KMS-11 (cell line): ENCODE results near the gene TAF4.

Source experiments
- H2AFZ ChIP-seq: fragments of 200-600 bp; sonication (generic); 2 replicates; pipeline ENCODE4 v1.6.1; 2016; ENCODE audit warnings: antibody characterized with exemption, mixed run types, low read depth
- H3K27ac ChIP-seq: fragments of 200-600 bp; sonication (generic); 2 replicates; pipeline ENCODE4 v1.6.1; 2016; ENCODE audit warnings: mild to moderate bottlenecking, mixed run types
- H3K27me3 ChIP-seq: fragments of 200-600 bp; sonication (generic); 2 replicates; pipeline ENCODE4 v1.6.1; 2017; ENCODE audit warnings: mild to moderate bottlenecking, low read depth, mixed run types, moderate library complexity; ENCODE audit not compliant: insufficient read depth
- H3K36me3 ChIP-seq: fragments of 200-600 bp; sonication (generic); 2 replicates; pipeline ENCODE4 v1.6.1; 2017; ENCODE audit warnings: mild to moderate bottlenecking, mixed run types; ENCODE audit not compliant: insufficient read depth
- H3K4me1 ChIP-seq: fragments of 200-600 bp; sonication (generic); 2 replicates; pipeline ENCODE4 v1.6.1; 2016; ENCODE audit warnings: mild to moderate bottlenecking, low read depth, mixed run types; ENCODE audit not compliant: poor library complexity, severe bottlenecking
- H3K4me2 ChIP-seq: fragments of 200-600 bp; sonication (generic); 2 replicates; pipeline ENCODE4 v1.7.0; 2016; ENCODE audit warnings: mild to moderate bottlenecking, mixed run types
- H3K4me3 ChIP-seq: fragments of 200-600 bp; sonication (generic); IDR thresholded peaks from 2 replicates; pipeline ENCODE4 v1.6.1; 2017; ENCODE audit warnings: low read depth, low read length, mixed read lengths; ENCODE audit not compliant: insufficient read depth
- H3K79me2 ChIP-seq: fragments of 200-600 bp; sonication (generic); 2 replicates; pipeline ENCODE4 v1.6.1; 2016; ENCODE audit warnings: low read depth, mixed run types; ENCODE audit not compliant: insufficient read depth
- H3K9ac ChIP-seq: fragments of 200-600 bp; sonication (generic); 2 replicates; pipeline ENCODE4 v1.6.1; 2016; ENCODE audit warnings: mild to moderate bottlenecking, mixed run types
- H4K20me1 ChIP-seq: fragments of 200-600 bp; sonication (generic); 2 replicates; pipeline ENCODE4 v1.6.1; 2016; ENCODE audit warnings: mild to moderate bottlenecking, mixed run types; ENCODE audit not compliant: insufficient read depth
- TF ChIP-seq, protein P1 (sequence below): fragments of 200-600 bp; sonication (generic); conservative IDR thresholded peaks from 2 replicates; pipeline ENCODE4 v1.6.1; 2017; ENCODE audit warnings: low read depth, mild to moderate bottlenecking, antibody characterized with exemption, low read length, moderate library complexity, mixed read lengths

TAF4 gene

DNA sequence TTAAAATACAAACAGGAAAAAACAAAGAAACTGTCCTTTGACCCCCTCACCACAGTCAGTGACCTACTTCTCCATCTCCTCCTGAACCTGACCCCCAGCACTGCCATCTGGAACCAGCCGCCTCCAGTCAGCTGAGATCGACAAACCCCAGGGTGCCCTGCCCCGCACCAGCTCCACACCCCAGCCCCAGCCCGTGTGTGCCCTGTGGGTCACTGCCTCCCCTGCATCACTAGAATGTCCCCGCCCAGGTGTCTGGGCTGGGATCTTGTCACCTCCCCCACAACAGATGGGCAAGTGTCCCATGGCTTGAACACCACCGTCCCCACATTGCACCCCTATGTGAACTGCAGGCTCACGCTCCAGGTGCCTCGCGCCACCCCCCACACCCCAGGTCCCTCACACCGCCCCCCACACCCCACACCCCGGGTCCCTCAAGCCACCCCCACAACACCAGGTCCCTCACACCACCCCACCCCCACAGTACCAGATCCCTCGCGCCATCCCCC lies 13.3 kb downstream of the TAF4 start:
- no peak overlapping the region for H3K4me2 ChIP-seq
- no peak overlapping the region for H3K9ac ChIP-seq
- H3K79me2 ChIP-seq: peaks cover 87% of the 10 kb centered on the region
- no peaks in the 10 kb centered on the region for H3K4me1 ChIP-seq
- H2AFZ ChIP-seq: no peak overlapping the region
- TF ChIP-seq, protein P1, sequence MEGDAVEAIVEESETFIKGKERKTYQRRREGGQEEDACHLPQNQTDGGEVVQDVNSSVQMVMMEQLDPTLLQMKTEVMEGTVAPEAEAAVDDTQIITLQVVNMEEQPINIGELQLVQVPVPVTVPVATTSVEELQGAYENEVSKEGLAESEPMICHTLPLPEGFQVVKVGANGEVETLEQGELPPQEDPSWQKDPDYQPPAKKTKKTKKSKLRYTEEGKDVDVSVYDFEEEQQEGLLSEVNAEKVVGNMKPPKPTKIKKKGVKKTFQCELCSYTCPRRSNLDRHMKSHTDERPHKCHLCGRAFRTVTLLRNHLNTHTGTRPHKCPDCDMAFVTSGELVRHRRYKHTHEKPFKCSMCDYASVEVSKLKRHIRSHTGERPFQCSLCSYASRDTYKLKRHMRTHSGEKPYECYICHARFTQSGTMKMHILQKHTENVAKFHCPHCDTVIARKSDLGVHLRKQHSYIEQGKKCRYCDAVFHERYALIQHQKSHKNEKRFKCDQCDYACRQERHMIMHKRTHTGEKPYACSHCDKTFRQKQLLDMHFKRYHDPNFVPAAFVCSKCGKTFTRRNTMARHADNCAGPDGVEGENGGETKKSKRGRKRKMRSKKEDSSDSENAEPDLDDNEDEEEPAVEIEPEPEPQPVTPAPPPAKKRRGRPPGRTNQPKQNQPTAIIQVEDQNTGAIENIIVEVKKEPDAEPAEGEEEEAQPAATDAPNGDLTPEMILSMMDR: no peak
- no peak overlapping the region for H3K4me3 ChIP-seq
- no peaks in the 10 kb centered on the region for H4K20me1 ChIP-seq
- H3K27me3 ChIP-seq: no peaks in the 10 kb centered on the region
- no peak overlapping the region for H3K27ac ChIP-seq
- H3K36me3 ChIP-seq: no peaks in the 10 kb centered on the region

DNA sequence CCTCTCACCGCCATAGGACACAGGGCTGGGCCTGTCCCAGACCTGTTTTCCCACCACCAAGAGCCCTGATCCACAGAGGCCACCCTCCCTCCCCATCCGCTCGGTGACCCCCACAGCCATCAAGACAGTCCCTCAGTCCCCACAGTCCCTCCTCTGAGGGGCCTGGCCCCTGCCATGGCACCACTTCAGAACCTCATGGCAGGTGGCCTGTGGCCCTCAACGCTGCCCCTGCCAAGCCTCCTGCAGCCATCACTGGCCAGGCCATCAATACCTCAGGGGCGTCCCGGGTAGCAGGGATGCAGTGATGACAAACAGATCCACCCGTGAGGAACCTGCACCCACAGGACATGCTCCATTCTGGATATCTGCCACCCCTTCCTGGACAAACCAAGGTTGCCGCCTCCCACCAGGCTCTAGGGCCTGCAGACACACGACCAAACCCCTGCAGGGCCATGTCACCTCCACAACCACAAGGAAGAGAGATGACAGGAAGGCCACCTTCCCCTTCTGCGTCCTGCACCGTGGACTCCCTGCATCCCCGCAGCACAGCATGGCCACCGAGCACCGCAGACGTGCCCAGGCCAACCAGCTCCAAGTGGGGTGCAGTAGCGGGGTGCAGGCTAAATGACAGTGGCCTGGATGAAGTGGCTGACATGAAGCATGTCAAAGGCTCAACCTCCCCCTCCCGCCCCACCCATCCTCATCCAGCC lies 14.0 kb downstream of the TAF4 start:
- Histone ChIP-seq H3K9ac (no peak overlapping the region), H3K4me1 (no peaks in the 10 kb centered on the region), H3K4me3 (no peak overlapping the region), H3K27ac (no peak overlapping the region), H3K79me2 (peaks cover 87% of the 10 kb centered on the region), H3K36me3 (no peaks in the 10 kb centered on the region), H4K20me1 (no peaks in the 10 kb centered on the region), H3K27me3 (no peaks in the 10 kb centered on the region), H2AFZ (no peak overlapping the region), H3K4me2 (no peak overlapping the region)
- TF ChIP-seq, protein P1: no peak

DNA sequence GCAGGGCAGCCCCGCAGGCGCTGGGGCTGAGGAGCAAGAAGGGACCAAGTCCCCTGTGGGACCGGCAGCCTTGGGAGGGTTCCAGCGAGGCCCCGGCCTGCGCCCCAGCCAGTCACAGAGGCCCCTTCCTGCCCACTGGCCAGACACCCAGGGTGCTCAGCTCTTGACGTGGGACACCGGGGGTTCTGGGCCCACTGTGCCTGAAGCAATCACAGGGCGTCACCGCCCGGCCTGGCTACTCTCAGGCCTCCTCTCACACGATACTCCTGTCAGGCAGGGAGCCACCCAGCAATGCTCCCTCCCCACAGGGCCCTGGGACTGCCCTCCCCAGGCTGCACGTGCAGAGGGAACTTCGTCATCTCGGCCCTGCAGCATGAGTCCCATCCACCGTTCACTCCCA lies 14.5 kb downstream of the TAF4 start:
- Histone ChIP-seq H4K20me1 (no peaks in the 10 kb centered on the region), H2AFZ (no peak overlapping the region), H3K27ac (no peak overlapping the region), H3K4me1 (no peaks in the 10 kb centered on the region), H3K4me2 (no peak overlapping the region), H3K27me3 (no peaks in the 10 kb centered on the region), H3K9ac (no peak overlapping the region), H3K36me3 (no peaks in the 10 kb centered on the region), H3K4me3 (no peak overlapping the region), H3K79me2 (peaks cover 87% of the 10 kb centered on the region)
- TF ChIP-seq, protein P1: no peak

DNA sequence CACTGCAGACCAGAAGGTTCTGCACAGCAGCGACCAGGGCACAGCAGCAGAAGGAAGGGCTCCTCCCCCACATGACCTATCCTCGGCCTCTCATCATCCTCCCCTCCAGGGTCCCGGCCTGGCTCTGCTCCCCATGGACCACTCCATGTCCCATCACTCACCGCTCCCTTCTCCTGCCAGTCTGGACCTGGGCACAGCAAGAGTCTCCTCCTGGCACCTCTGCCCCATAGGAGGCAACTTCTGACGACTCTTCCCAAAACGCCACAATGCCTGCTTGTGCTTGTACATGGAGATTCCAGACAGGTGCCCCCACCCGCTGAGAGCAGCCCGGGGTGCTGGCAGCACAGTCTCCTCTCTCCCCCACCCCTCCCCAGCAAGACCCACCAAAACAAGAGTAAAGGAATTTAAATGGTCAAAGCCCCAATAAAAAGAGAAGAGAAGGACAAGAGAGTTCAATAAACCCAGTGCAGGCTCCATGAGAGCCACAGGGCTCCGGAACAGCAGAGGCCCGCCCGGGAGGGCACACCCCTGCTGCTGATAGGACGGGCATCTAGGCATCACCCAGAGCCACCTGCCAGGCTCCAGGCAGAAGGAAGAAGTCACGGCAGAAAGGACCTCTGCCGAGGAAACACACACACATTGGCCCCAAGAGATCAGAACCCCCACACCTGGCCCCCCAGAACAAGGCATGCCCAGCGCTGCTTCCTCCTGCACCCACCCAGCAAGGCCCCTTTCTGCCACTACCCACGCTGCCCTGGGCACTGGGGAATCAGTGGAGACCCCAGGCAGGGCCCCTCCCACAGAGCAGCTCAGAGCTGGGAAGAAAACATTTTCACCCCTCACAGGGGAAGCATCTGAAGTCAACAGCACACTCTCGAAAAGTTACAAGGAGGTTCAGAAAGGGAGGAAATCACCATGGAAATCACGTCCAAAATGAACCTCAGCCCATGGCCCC lies 15.2 kb downstream of the TAF4 start:
- Histone ChIP-seq H3K9ac (no peak overlapping the region), H3K4me2 (no peak overlapping the region), H2AFZ (no peak overlapping the region), H3K4me1 (no peaks in the 10 kb centered on the region), H3K27me3 (no peaks in the 10 kb centered on the region), H3K27ac (no peak overlapping the region), H3K79me2 (peaks cover 87% of the 10 kb centered on the region), H3K36me3 (no peaks in the 10 kb centered on the region), H3K4me3 (no peak overlapping the region), H4K20me1 (no peaks in the 10 kb centered on the region)
- TF ChIP-seq, protein P1: no peak
